ENCODE measurements around the gene KRT15.

The KRT15 gene

GRCh38 chr17:41561554-41561953 lies 42.9 kb upstream of the KRT15 start:
- Histone ChIP-seq H3K27ac (no peak overlapping the region), H3K4me3 (IDR thresholded peaks at IDR 0.05; ENCODE audit: insufficient read depth, low read depth, low read length) (no peak overlapping the region), H3K9ac (no peak overlapping the region), H3K79me2 (ENCODE audit: insufficient read depth, low read depth) (no peaks in the 10 kb centered on the region), H3K4me1 (ENCODE audit: low read depth, poor library complexity, severe bottlenecking) (no peaks in the 10 kb centered on the region), H3K27me3 (ENCODE audit: insufficient read depth, low read depth) (peaks cover 5% of the 10 kb centered on the region; the same call in 1 of the 2 replicates), H3K36me3 (ENCODE audit: insufficient read depth) (no peaks in the 10 kb centered on the region), H2AFZ (ENCODE audit: low read depth) (no peak overlapping the region), H4K20me1 (ENCODE audit: insufficient read depth) (no peaks in the 10 kb centered on the region), H3K4me2 (no peak overlapping the region)
- no peak for TF ChIP-seq CTCF (conservative IDR thresholded peaks at IDR 0.05; ENCODE audit: low read depth, low read length)

- H3K9ac ChIP-seq = no peak overlapping the region
- H3K4me2 ChIP-seq = no peak overlapping the region
- H3K4me1 ChIP-seq (ENCODE audit: low read depth, poor library complexity, severe bottlenecking) = no peaks in the 10 kb centered on the region
- TF ChIP-seq CTCF (conservative IDR thresholded peaks at IDR 0.05; ENCODE audit: low read depth, low read length) = no peak
- no peaks in the 10 kb centered on the region for H4K20me1 ChIP-seq (ENCODE audit: insufficient read depth)
- no peaks in the 10 kb centered on the region for H3K79me2 ChIP-seq (ENCODE audit: insufficient read depth, low read depth)
- H3K27me3 ChIP-seq (ENCODE audit: insufficient read depth, low read depth) = peaks cover 13% of the 10 kb centered on the region; the same call in 1 of the 2 replicates
- H2AFZ ChIP-seq (ENCODE audit: low read depth) = no peak overlapping the region
- no peak overlapping the region for H3K4me3 ChIP-seq (IDR thresholded peaks at IDR 0.05; ENCODE audit: insufficient read depth, low read depth, low read length)
- H3K36me3 ChIP-seq (ENCODE audit: insufficient read depth) = no peaks in the 10 kb centered on the region
- H3K27ac ChIP-seq = no peak overlapping the region
Measured at GRCh38 chr17:41559548-41559947, 40.9 kb upstream of the KRT15 start.

GRCh38 chr17:41556931-41557330 lies 38.2 kb upstream of the KRT15 start:
- Histone ChIP-seq H3K27ac (no peak overlapping the region), H4K20me1 (ENCODE audit: insufficient read depth) (no peaks in the 10 kb centered on the region), H3K4me2 (no peak overlapping the region), H3K27me3 (ENCODE audit: insufficient read depth, low read depth) (peaks cover 14% of the 10 kb centered on the region; the same call in 1 of the 2 replicates), H3K4me3 (IDR thresholded peaks at IDR 0.05; ENCODE audit: insufficient read depth, low read depth, low read length) (no peak overlapping the region), H3K79me2 (ENCODE audit: insufficient read depth, low read depth) (no peaks in the 10 kb centered on the region), H3K9ac (no peak overlapping the region), H3K4me1 (ENCODE audit: low read depth, poor library complexity, severe bottlenecking) (no peaks in the 10 kb centered on the region), H3K36me3 (ENCODE audit: insufficient read depth) (no peaks in the 10 kb centered on the region), H2AFZ (ENCODE audit: low read depth) (no peak overlapping the region)
- TF ChIP-seq CTCF (conservative IDR thresholded peaks at IDR 0.05; ENCODE audit: low read depth, low read length) = no peak

GRCh38 chr17:41556306-41556705 lies 37.6 kb upstream of the KRT15 start:
- no peaks in the 10 kb centered on the region for H3K4me1 ChIP-seq (ENCODE audit: low read depth, poor library complexity, severe bottlenecking)
- H2AFZ ChIP-seq (ENCODE audit: low read depth) = no peak overlapping the region
- no peak overlapping the region for H3K9ac ChIP-seq
- H3K4me2 ChIP-seq = no peak overlapping the region
- no peak overlapping the region for H3K4me3 ChIP-seq (IDR thresholded peaks at IDR 0.05; ENCODE audit: insufficient read depth, low read depth, low read length)
- peaks cover 14% of the 10 kb centered on the region; the same call in 1 of the 2 replicates for H3K27me3 ChIP-seq (ENCODE audit: insufficient read depth, low read depth)
- H3K36me3 ChIP-seq (ENCODE audit: insufficient read depth) = no peaks in the 10 kb centered on the region
- no peaks in the 10 kb centered on the region for H3K79me2 ChIP-seq (ENCODE audit: insufficient read depth, low read depth)
- TF ChIP-seq CTCF (conservative IDR thresholded peaks at IDR 0.05; ENCODE audit: low read depth, low read length) = no peak
- H3K27ac ChIP-seq = no peak overlapping the region
- H4K20me1 ChIP-seq (ENCODE audit: insufficient read depth) = no peaks in the 10 kb centered on the region

Data from KMS-11 (cell line).